ENCODE data around the gene LPAR5. TPM values are rescaled to one million over a fixed set of nuclear protein-coding genes. Genes with fewer than 3 reads are reported as not detected.

LPAR5 gene
- polyA plus RNA-seq, 2 donors, result 11.6 to 19.3 TPM

- Histone ChIP-seq H3K36me3 (ENCODE audit: control insufficient read depth in 2 of 2, insufficient read depth in 2 of 2, low read length in 1 of 2) (peaks cover 20 to 22% of the 10 kb centered on the region in 2 donors), H3K4me1 (ENCODE audit: control insufficient read depth in 2 of 2, insufficient read depth in 2 of 2, low read length in 1 of 2) (no peaks in the 10 kb centered on the region), H3K27ac (ENCODE audit: low read depth in 2 of 2, low read length in 1 of 2) (no peak overlapping the region), H3K4me3 (ENCODE audit: low read depth in 1 of 2, low read length in 2 of 2) (no peak overlapping the region), H3K27me3 (ENCODE audit: control insufficient read depth in 1 of 2, insufficient read depth in 2 of 2, low read length in 2 of 2) (no peaks in the 10 kb centered on the region), H3K9me3 (ENCODE audit: control insufficient read depth in 2 of 2, insufficient read depth in 1 of 2, low read depth in 1 of 2, low read length in 1 of 2) (no peaks in the 10 kb centered on the region)
- WGBS, 2 donors, result 92 to 98% methylated on average over 5 of the region's 5 CpGs
Measured at GRCh38 chr12:6653987-6654386, 18.2 kb upstream of the LPAR5 start.

DNA sequence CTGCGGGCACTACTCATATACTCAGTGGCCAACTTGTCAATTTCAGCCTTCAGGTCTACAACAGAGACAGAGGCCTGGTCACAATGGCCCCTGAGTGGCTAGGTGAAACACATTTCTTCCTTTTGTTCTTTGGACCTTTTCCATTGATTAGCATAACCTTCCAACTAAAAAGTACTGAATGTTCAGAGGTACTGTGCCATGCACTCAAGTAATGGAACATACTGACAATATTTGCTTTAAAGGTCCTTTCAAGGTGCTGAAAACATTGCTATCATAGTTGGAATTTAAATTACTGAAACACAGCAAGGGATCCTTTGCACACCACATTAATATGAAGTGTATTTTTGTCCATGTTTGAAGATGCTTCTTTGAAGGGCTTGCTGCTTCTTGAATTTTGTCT lies 17.6 kb upstream of the LPAR5 start:
- no peaks in the 10 kb centered on the region for H3K27me3 ChIP-seq (ENCODE audit: control insufficient read depth in 1 of 2, insufficient read depth in 2 of 2, low read length in 2 of 2)
- H3K27ac ChIP-seq (ENCODE audit: low read depth in 2 of 2, low read length in 1 of 2), result no peak overlapping the region
- 100% methylated on average over 1 of the region's 1 CpG for WGBS, 2 donors
- H3K36me3 ChIP-seq (ENCODE audit: control insufficient read depth in 2 of 2, insufficient read depth in 2 of 2, low read length in 1 of 2), result peaks cover 20% of the 10 kb centered on the region in 2 donors
- no peak overlapping the region for H3K4me3 ChIP-seq (ENCODE audit: low read depth in 1 of 2, low read length in 2 of 2)
- no peaks in the 10 kb centered on the region for H3K9me3 ChIP-seq (ENCODE audit: control insufficient read depth in 2 of 2, insufficient read depth in 1 of 2, low read depth in 1 of 2, low read length in 1 of 2)
- H3K4me1 ChIP-seq (ENCODE audit: control insufficient read depth in 2 of 2, insufficient read depth in 2 of 2, low read length in 1 of 2), result no peaks in the 10 kb centered on the region

DNA sequence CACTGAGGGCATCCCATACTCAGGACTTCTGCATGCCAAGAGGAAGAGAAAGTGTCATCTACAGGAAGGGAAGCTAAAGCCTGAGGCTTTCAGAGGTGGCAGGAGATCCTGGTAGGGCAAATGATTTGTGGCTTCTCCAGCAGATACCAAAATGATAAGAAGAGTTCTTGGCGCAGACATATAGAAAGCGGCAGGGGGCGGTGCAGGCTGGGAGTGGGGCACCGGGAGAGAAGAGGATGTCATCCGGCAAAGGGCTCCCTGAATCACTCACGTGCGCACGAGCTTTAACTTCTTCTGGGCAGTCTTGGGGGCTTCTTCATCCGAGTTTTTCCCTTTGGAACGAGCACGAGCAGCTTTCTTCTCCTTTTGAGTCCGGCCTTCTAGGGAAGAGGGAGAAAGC lies 16.6 kb upstream of the LPAR5 start:
- WGBS, 2 donors, result 92 to 94% methylated on average over 11 to 12 of the region's 12 CpGs
- Histone ChIP-seq H3K36me3 (ENCODE audit: control insufficient read depth in 2 of 2, insufficient read depth in 2 of 2, low read length in 1 of 2) (peaks cover 19 to 20% of the 10 kb centered on the region in 2 donors), H3K4me3 (ENCODE audit: low read depth in 1 of 2, low read length in 2 of 2) (no peak overlapping the region), H3K27ac (ENCODE audit: low read depth in 2 of 2, low read length in 1 of 2) (no peak overlapping the region), H3K4me1 (ENCODE audit: control insufficient read depth in 2 of 2, insufficient read depth in 2 of 2, low read length in 1 of 2) (no peaks in the 10 kb centered on the region), H3K27me3 (ENCODE audit: control insufficient read depth in 1 of 2, insufficient read depth in 2 of 2, low read length in 2 of 2) (no peaks in the 10 kb centered on the region), H3K9me3 (ENCODE audit: control insufficient read depth in 2 of 2, insufficient read depth in 1 of 2, low read depth in 1 of 2, low read length in 1 of 2) (no peaks in the 10 kb centered on the region)

DNA sequence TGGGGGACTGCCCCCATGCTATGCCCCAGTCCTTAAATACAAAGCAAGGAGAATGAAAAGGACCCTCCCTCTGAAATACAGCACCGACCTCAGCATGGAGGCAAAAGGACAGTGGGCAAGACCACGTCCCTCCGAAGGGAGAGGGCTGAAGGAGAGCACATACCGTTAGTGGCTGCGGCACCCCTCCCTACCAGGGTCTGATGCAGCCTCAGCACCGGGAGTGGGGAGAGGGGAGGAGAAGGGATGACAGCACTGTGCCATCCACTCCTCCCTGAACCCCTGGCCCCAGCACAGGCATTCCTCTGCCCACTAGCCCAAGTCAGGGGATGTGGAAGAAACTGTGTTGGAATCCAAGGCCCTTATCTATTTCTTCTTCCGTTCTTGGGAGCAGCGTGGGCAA lies 15.1 kb upstream of the LPAR5 start:
- no peak overlapping the region for H3K27ac ChIP-seq (ENCODE audit: low read depth in 2 of 2, low read length in 1 of 2)
- H3K36me3 ChIP-seq (ENCODE audit: control insufficient read depth in 2 of 2, insufficient read depth in 2 of 2, low read length in 1 of 2), result peaks cover 18 to 20% of the 10 kb centered on the region in 2 donors
- peaks cover 0 to 11% of the 10 kb centered on the region in 2 donors for H3K4me1 ChIP-seq (ENCODE audit: control insufficient read depth in 2 of 2, insufficient read depth in 2 of 2, low read length in 1 of 2)
- WGBS, 2 donors, result 84 to 85% methylated on average over 8 of the region's 8 CpGs
- no peaks in the 10 kb centered on the region for H3K27me3 ChIP-seq (ENCODE audit: control insufficient read depth in 1 of 2, insufficient read depth in 2 of 2, low read length in 2 of 2)
- no peaks in the 10 kb centered on the region for H3K9me3 ChIP-seq (ENCODE audit: control insufficient read depth in 2 of 2, insufficient read depth in 1 of 2, low read depth in 1 of 2, low read length in 1 of 2)
- H3K4me3 ChIP-seq (ENCODE audit: low read depth in 1 of 2, low read length in 2 of 2), result no peak overlapping the region

DNA sequence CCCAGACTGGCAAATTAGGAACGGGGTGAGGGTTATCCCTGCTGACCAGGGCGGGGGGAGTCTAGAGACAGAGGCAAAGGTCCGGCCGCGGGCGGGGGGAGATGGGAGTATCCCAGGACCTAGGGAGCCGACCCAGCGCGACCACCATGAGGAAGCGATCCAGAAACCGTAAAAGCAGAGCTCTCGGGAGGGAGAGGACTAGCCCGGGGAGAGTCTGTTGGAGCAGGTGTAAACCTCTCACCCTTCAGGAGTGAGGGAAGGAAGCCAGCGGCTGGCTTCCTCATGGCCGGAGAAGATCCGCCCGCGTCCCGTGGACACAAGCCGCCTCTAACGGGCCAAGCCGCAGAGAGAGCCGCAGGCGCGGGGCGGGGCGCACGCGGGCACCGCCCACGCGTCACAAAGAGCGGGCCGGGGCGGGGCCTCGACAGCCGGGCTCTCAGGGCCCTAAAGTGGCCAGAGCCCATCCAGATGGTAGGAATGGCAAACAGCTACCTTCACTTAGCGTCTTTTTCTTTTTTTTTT lies 11.4 kb upstream of the LPAR5 start, which contains the start of gene ACRBP:
ACRBP (minus strand) TSS at position 350 of the 522 bp plus-strand sequence; CDS start at position 284, 66 bp downstream.
- H3K27ac ChIP-seq (ENCODE audit: low read depth in 2 of 2, low read length in 1 of 2), result peak within 1 kb of the TSS; percentile 14 to 34
- peak within 1 kb of the TSS; percentile 21 to 42 for H3K4me3 ChIP-seq (ENCODE audit: low read depth in 1 of 2, low read length in 2 of 2)
- H3K36me3 ChIP-seq (ENCODE audit: control insufficient read depth in 2 of 2, insufficient read depth in 2 of 2, low read length in 1 of 2), result peaks cover 11 to 15% of the 10 kb centered on the region in 2 donors
- 5 to 9% methylated on average over 38 of the region's 38 CpGs for WGBS, 2 donors
- H3K9me3 ChIP-seq (ENCODE audit: control insufficient read depth in 2 of 2, insufficient read depth in 1 of 2, low read depth in 1 of 2, low read length in 1 of 2), result peaks cover 0 to 8% of the 10 kb centered on the region in 2 donors
- no peaks in the 10 kb centered on the region for H3K27me3 ChIP-seq (ENCODE audit: control insufficient read depth in 1 of 2, insufficient read depth in 2 of 2, low read length in 2 of 2)
- peaks cover 0 to 11% of the 10 kb centered on the region in 2 donors for H3K4me1 ChIP-seq (ENCODE audit: control insufficient read depth in 2 of 2, insufficient read depth in 2 of 2, low read length in 1 of 2)

DNA sequence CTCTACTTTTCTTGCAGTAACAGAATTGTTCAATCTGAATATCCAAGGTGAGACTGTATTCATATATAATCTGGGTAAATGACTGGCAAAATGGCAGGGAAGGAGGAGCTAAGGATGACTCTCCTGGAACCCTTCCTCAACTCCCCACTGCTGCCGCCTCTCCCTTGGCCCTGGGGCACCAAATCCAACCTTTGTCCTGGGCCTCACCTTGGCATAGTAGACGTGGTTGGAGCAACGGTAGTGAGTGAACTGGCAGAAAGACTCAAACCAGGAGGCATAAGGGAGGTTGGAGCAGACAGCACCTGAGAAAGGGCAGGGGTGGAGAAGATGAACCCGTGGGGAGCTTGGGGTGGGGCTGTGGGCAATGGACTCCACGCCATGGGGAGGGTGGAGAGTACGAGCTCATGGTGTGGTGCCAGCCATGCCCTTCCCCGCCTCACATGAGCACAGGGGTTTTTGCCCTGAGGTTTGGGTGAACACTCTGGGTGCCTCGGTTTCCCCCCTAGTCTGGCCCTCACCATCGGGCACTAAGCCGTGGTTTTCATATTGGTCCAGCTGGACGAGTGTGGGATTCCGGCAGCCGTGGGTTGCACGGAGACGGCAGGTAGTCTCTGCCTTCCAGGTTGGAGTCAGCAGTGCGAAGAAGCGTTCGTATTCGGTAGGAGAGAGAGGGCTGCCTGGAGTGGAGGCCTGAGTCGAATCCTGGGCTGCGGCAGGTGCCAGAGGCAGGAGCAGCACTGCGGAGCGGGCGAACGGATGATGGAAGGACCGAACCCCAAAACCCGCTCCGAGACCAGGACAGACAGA lies 10.7 kb upstream of the LPAR5 start:
- peak overlapping the region; percentile 21 to 42 for H3K4me3 ChIP-seq (ENCODE audit: low read depth in 1 of 2, low read length in 2 of 2)
- no peak overlapping the region for H3K27ac ChIP-seq (ENCODE audit: low read depth in 2 of 2, low read length in 1 of 2)
- H3K36me3 ChIP-seq (ENCODE audit: control insufficient read depth in 2 of 2, insufficient read depth in 2 of 2, low read length in 1 of 2), result peaks cover 10 to 12% of the 10 kb centered on the region in 2 donors
- H3K9me3 ChIP-seq (ENCODE audit: control insufficient read depth in 2 of 2, insufficient read depth in 1 of 2, low read depth in 1 of 2, low read length in 1 of 2), result peaks cover 0 to 8% of the 10 kb centered on the region in 2 donors
- H3K27me3 ChIP-seq (ENCODE audit: control insufficient read depth in 1 of 2, insufficient read depth in 2 of 2, low read length in 2 of 2), result no peaks in the 10 kb centered on the region
- WGBS, 2 donors, result 46 to 55% methylated on average over 28 of the region's 28 CpGs
- peaks cover 0 to 11% of the 10 kb centered on the region in 2 donors for H3K4me1 ChIP-seq (ENCODE audit: control insufficient read depth in 2 of 2, insufficient read depth in 2 of 2, low read length in 1 of 2)

DNA sequence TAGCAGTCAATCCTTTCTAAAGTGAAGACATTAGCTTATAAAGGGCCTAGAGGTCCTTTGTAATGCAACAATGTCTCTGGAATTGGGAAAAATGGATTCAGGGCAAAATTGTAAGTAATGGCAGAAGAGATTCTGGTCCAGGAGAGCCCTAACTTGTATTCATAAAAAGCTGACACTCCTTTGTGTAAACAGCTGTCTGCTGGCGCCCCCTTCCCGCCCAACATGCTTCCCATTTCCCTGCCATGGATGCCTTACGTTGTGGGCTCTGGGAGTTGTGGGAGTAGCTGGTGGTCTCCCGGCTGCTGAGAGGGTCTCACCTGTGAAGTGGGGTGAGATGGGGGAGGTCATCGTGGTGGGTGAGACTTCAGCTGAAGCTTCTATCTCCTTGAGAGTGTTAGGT lies 9.1 kb upstream of the LPAR5 start:
- no peaks in the 10 kb centered on the region for H3K36me3 ChIP-seq (ENCODE audit: control insufficient read depth in 2 of 2, insufficient read depth in 2 of 2, low read length in 1 of 2)
- H3K27me3 ChIP-seq (ENCODE audit: control insufficient read depth in 1 of 2, insufficient read depth in 2 of 2, low read length in 2 of 2), result no peaks in the 10 kb centered on the region
- no peak overlapping the region for H3K4me3 ChIP-seq (ENCODE audit: low read depth in 1 of 2, low read length in 2 of 2)
- peaks cover 0 to 11% of the 10 kb centered on the region in 2 donors for H3K4me1 ChIP-seq (ENCODE audit: control insufficient read depth in 2 of 2, insufficient read depth in 2 of 2, low read length in 1 of 2)
- no peak overlapping the region for H3K27ac ChIP-seq (ENCODE audit: low read depth in 2 of 2, low read length in 1 of 2)
- H3K9me3 ChIP-seq (ENCODE audit: control insufficient read depth in 2 of 2, insufficient read depth in 1 of 2, low read depth in 1 of 2, low read length in 1 of 2), result peaks cover 0 to 8% of the 10 kb centered on the region in 2 donors
- WGBS, 2 donors, result 42 to 44% methylated on average over 5 of the region's 5 CpGs

GRCh38 chr12:6644257-6644596 lies 8.5 kb upstream of the LPAR5 start:
- 72 to 75% methylated on average over 6 of the region's 6 CpGs for WGBS, 2 donors

GRCh38 chr12:6643569-6644256 lies 8.0 kb upstream of the LPAR5 start:
- Histone ChIP-seq H3K4me3 (ENCODE audit: low read depth in 1 of 2, low read length in 2 of 2) (no peak overlapping the region), H3K27ac (ENCODE audit: low read depth in 2 of 2, low read length in 1 of 2) (no peak overlapping the region), H3K36me3 (ENCODE audit: control insufficient read depth in 2 of 2, insufficient read depth in 2 of 2, low read length in 1 of 2) (no peaks in the 10 kb centered on the region), H3K9me3 (ENCODE audit: control insufficient read depth in 2 of 2, insufficient read depth in 1 of 2, low read depth in 1 of 2, low read length in 1 of 2) (peaks cover 0 to 8% of the 10 kb centered on the region in 2 donors), H3K4me1 (ENCODE audit: control insufficient read depth in 2 of 2, insufficient read depth in 2 of 2, low read length in 1 of 2) (peaks cover 0 to 11% of the 10 kb centered on the region in 2 donors), H3K27me3 (ENCODE audit: control insufficient read depth in 1 of 2, insufficient read depth in 2 of 2, low read length in 2 of 2) (no peaks in the 10 kb centered on the region)
- WGBS, 2 donors, result 83 to 85% methylated on average over 6 of the region's 6 CpGs

More at GRCh38 chr12:6644257-6644596, 8.5 kb upstream of the LPAR5 start:
- peaks cover 0 to 8% of the 10 kb centered on the region in 2 donors for H3K9me3 ChIP-seq (ENCODE audit: control insufficient read depth in 2 of 2, insufficient read depth in 1 of 2, low read depth in 1 of 2, low read length in 1 of 2)
- H3K27ac ChIP-seq (ENCODE audit: low read depth in 2 of 2, low read length in 1 of 2), result no peak overlapping the region
- H3K4me3 ChIP-seq (ENCODE audit: low read depth in 1 of 2, low read length in 2 of 2), result no peak overlapping the region
- no peaks in the 10 kb centered on the region for H3K27me3 ChIP-seq (ENCODE audit: control insufficient read depth in 1 of 2, insufficient read depth in 2 of 2, low read length in 2 of 2)
- H3K4me1 ChIP-seq (ENCODE audit: control insufficient read depth in 2 of 2, insufficient read depth in 2 of 2, low read length in 1 of 2), result peaks cover 0 to 11% of the 10 kb centered on the region in 2 donors
- H3K36me3 ChIP-seq (ENCODE audit: control insufficient read depth in 2 of 2, insufficient read depth in 2 of 2, low read length in 1 of 2), result no peaks in the 10 kb centered on the region

All from esophagus (tissue), 2 donors.